GM18508 (cell line): ENCODE data around the gene C9orf50.
A peak's percentile ranks its signal among the peaks of the same experiment; 100 is the strongest.
"Not testable (repeated sequence)": the region's sequence is repeated elsewhere in the genome, so short reads cannot be mapped to it uniquely, and the experiment has no call there.

Experiments
- ATAC-seq: cut with Tn5 transposase; IDR thresholded peaks from one replicate; pipeline ENCODE4 v1.9.1; 2021; ENCODE audit warnings: moderate number of reproducible peaks; ENCODE audit not compliant: insufficient read depth, unreplicated experiment

The C9orf50 gene

GRCh38 chr9:129648764-129649115 is 27.8 kb upstream of the C9orf50 start:
- no peak for ATAC-seq

DNA sequence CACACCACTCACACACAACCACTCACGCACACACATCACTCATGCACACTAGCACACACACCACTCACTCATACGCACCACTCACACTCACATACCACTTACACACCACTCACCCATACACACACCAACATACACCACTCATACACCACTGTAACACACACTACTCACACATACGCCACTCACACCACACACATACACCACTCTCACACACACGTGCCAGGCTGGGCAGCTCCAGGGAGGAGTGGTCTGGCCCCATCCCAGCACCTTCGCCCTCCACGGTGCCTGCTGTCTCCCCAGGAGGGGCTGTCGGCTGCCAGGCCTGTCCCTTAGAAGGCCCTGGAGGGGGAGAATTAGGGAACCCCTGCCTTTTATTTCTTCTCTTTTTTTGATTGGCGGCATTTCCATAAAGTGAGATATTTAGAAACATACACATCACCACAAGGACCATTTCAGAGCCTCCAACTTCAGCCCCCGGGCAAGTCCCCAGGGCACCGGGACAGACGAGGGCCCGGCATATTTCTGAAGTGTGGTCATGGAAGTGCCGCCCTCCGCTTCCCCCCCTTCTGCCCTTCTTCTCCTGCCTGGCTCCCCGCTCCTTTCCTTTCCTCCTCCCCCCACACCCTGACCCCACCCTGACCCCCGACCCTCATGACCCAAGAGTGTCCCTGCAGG is 27.3 kb upstream of the C9orf50 start:
- no peak for ATAC-seq

- ATAC-seq = no peak
Observed at GRCh38 chr9:129647635-129648034, 26.7 kb upstream of the C9orf50 start.

DNA sequence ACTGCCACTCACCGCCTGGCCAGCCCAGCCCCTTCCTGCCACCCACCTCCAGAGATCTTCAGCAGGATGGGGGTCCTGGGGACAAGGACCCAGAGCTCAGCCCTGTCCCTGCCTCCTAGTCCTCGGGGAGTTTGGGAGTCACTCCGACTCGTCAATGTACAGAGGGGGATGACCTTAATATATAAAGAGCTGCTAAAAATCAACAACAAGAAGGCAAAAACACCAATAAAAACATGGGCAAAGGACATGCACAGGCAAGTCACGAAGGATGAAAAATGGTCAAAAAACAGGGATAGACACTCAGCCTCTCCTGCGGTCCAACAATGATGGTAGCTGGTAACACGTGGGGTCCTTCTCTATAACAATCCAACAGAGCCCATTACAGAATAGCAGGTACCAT is 25.8 kb upstream of the C9orf50 start:
- ATAC-seq = no peak

GRCh38 chr9:129646252-129646651 is 25.4 kb upstream of the C9orf50 start:
- ATAC-seq = no peak

DNA sequence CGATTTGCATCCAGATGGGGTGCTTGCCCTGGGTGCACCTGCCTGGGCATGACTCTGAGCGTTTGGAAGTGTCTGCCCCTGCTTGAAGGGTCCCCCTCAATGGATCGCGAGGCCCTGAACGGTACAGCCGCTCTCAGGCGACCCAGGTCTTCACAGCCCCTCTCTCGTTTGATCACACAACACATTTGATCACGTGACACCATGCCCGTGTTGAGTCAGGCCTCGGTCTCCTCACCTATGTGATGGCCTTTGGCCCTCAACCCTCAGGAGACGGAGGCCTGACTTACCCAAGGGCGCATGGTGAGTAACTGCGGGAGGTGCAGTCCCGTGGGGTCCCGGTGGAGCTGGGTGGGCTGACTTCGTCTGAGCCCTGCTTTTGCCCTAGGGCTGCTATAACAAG is 24.0 kb upstream of the C9orf50 start:
- ATAC-seq = no peak

GRCh38 chr9:129644365-129644764 is 23.5 kb upstream of the C9orf50 start:
- no peak for ATAC-seq

- no peak for ATAC-seq
Observed at GRCh38 chr9:129643706-129644105, 22.8 kb upstream of the C9orf50 start.

DNA sequence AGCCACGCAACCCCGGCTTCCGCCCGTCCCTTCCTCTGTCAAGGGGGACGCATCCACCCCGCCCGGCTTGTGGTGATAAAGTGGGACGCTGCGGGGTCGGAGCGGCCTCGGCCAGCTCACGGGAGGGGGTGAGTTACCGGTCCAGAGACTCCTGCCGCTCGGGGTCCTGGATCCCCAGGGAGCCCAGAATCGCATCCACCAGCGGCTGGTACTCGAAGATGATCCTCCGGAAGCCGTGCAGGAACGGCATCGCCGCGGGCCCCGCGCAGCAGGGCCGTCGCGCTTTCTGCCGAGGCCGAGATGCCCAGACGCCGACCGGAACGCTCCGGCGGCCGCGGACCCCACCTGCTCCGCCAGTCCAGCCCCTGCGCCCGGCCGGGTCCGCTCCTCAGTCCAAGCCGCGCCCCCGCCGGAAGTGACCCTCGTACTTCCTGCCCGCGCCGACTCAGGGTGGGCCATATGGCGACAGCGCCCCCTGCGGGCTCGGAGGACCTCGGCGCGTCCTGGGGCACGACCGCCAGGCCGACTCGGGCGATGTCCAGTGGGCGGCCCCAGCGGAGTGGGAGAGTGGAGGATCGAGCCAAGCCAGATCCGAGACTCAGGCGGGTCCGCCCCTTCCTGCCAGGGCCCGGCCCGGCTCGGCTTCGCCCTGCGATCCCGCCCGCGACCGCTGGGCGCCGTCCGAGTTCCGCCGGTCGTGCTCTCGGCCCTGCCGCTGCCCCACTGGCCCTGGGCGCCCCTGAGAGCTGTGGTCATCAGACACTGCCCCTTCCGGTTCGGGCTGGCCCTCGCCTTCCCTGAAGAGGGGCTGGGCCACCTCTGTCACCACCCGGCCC is 21.1 kb upstream of the C9orf50 start, which contains the start of gene ASB6:
Gene ASB6, minus strand, starts transcription at position 402 of the 836 bp plus-strand sequence. Its CDS starts 152 bp downstream, at position 250.
- ATAC-seq = peak; percentile 56

GRCh38 chr9:129640871-129641749 is 20.2 kb upstream of the C9orf50 start:
- no peak for ATAC-seq

DNA sequence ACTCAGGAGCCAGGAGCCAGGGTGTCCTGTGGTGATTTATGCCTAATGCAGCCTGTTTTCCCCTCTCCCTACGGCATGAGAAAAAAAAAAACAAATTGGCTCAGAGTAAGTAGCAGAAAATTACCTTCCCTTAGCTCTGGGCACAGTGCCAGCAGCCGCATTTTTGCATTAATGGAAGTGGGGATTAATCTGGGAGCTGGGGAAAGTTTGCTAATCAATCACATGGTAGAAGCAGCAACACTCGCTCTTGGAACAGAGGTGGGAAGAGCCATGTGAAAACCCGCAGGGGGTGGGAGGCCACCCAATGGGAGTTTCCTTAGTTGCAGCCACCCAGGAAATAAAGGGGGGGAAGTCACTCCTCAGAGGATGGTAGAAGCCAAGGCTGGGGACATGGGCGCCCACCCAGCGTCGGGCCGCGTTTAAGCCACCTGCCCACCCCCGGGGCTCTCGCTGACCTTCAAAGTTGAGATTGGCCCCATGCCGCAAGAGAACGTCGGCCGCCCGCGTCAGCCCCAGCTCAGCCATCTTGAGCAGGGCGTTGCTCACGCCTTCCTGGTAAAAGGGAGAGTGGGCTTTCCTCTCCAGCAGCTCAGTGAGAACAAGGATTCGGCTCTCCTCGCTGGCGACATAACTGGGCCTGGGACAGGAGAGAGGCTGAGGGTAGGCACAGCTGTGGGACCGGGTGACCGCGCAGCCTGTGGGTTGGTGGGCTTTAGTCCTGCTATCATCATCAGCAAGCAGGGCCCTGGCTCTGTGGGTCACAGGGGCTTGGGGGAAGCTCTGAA is 19.4 kb upstream of the C9orf50 start:
- no peak for ATAC-seq

- no peak for ATAC-seq
Observed at GRCh38 chr9:129639756-129640085, 18.8 kb upstream of the C9orf50 start.

DNA sequence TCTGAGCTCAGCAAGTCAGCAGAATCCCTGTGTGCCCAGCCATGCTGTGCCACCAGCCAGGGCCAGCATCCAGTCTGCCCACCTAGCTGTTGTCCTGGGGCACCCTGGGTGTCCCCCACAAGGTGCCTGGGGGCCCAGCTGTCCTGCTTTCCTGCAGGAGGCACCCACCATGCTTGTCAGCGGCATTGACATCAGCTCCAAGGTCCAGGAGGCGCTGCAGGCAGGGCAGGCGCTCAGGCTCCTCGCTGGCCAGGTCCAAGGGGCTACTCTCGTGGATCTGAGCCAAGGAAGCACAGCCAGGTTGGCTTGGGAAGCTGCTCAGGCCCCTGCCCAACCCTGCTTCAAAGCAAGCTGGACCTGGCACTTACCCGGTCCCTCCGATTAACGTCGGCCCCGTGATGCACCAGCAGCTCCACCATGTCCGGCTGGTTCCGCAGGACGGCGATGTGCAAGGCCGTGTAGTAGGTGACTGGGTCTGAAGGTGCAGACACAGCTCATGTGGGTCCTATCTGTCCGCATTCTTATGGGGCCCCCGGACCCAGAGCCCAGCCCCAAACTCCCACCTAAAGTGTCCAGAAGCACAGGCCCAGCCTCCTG is 18.2 kb upstream of the C9orf50 start:
- no peak for ATAC-seq

DNA sequence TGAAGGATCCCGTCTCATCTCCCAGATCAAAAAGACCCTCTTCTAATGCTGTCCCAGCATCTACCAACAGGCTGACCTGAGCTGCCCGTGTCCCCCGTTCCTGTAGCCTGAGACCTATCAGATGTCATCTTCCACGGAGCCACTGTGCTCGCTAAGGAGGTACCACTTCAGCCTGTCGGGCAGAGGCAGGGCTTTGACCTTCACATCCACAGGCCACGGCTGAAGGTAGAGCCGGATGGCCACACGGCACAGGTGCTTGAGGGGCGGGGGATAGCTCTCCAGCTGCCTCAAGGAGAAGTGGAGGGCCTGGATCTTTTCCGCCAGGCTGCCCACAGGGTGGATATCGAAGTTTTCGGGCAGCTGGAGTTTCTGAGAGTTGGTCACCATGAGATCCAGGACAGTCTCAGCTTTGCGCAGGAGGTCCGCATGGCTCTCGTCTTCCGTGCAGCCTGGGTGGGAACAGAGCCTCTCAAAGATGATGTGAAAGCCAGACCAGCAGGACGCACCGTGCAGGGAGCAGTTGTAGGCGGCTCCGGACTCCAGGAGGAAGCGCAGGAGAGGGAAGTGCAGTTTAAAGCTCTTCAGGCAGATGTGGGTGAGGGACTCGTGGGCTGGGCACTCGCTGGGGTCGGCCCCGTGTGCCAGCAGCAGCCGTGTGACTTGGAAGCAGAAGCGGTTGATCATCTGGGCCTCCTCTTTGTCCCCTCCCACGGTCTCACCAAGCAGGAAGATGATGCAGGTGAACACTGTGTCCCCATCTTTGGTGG is 17.0 kb upstream of the C9orf50 start:
- ATAC-seq = no peak

DNA sequence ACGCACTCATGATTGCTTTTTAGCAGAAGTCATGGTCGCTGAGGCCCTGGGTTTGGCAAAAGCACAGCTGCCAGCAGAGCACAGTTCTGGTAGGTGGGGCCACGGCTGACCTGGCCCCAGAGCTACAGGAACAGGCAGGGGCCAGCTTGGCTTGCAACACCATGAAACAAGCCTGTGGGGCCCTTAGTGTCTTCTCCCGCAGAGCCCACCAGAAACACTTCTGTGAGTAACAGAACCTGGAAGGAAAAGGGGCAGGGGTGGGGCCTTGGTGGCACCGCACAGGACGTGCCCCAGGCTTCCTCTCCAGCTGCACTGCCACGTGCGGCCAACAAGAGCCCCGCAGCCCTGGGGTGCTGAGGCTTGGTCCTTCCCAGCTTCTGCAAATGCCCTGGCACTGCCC is 16.2 kb upstream of the C9orf50 start:
- no peak for ATAC-seq

- not testable (repeated sequence) for ATAC-seq
Observed at GRCh38 chr9:129636343-129636742, 15.4 kb upstream of the C9orf50 start.

DNA sequence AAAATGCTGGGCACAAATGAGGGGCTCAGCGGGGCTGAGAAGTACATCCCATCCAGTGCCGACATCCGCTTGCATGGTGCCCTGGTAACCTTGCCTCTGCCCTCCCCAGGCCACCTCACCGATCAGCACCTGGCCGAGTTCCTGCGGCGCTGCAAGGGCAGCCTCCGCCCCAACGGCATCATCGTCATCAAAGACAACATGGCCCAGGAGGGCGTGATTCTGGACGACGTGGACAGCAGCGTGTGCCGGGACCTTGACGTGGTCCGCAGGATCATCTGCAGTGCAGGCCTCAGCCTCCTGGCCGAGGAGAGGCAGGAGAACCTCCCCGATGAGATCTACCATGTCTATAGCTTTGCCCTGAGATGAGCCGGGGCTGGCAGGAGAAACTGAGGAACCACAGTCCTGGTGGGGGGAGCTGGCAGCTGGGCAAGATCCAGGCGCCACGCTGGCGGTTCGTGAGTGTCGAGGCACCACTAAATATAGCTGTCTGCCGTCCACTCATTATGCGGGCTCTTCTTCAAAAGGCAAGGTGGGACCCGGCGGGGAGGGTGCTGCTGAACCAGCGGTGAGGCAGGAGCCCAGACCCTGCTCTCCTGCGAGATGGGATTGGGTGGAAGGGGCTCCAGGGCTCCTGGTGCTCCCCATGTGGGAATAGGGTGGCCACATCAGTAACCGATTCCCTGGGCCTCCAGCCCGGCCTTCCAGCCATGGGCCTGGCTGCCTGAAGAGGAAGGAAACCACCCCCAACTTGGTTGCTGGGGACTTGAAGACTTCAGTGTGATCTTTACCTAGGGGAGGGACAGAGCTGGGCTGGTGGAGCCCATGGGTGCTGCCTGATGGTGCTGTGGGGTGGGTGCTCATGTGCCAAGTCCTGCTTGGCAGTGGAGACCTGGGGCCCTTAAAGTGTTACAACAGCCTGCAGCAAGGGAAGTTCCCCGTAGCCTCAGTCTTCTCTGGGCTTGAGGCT is 14.5 kb upstream of the C9orf50 start:
- no peak for ATAC-seq

- ATAC-seq = no peak
Observed at GRCh38 chr9:129633848-129634247, 12.9 kb upstream of the C9orf50 start.
